MM.1S (cell line): ENCODE results near the gene NAA80.

Experiments
- DNase-seq: peaks from one replicate; pipeline ENCODE4 v3.0.0-alpha.2; 2015
- H2AFZ ChIP-seq: fragments of 300-600 bp; sonication (generic); 2 replicates; pipeline ENCODE4 v1.6.0; 2016; ENCODE audit warnings: antibody characterized with exemption, low read length
- H3F3A ChIP-seq: fragments of 300-600 bp; sonication (generic); 2 replicates; pipeline ENCODE4 v1.6.1; 2016; ENCODE audit warnings: mild to moderate bottlenecking, antibody characterized with exemption, low read length, moderate library complexity, mixed read lengths; ENCODE audit not compliant: insufficient read depth
- H3K27ac ChIP-seq: fragments of 300-600 bp; sonication (generic); 2 replicates; pipeline ENCODE4 v1.5.1; 2016; ENCODE audit warnings: mild to moderate bottlenecking, low read length
- H3K27me3 ChIP-seq: fragments of 300-600 bp; sonication (generic); replicated peaks from 2 replicates; pipeline ENCODE4 v1.6.0; 2016; ENCODE audit warnings: low read length; ENCODE audit not compliant: insufficient read depth
- H3K36me3 ChIP-seq: fragments of 300-600 bp; sonication (generic); replicated peaks from 2 replicates; pipeline ENCODE4 v1.6.1; 2016; ENCODE audit warnings: mild to moderate bottlenecking, low read length, mixed read lengths; ENCODE audit not compliant: insufficient read depth
- H3K4me1 ChIP-seq: fragments of 300-600 bp; sonication (generic); 2 replicates; pipeline ENCODE4 v1.6.1; 2016; ENCODE audit warnings: low read length, mixed read lengths
- H3K4me2 ChIP-seq: fragments of 300-600 bp; sonication (generic); 2 replicates; pipeline ENCODE4 v1.6.0; 2016; ENCODE audit warnings: low read depth, low read length
- H3K4me3 ChIP-seq: fragments of 300-600 bp; sonication (generic); 2 replicates; pipeline ENCODE4 v1.5.1; 2016; ENCODE audit warnings: low read length, mixed read lengths
- H3K79me2 ChIP-seq: fragments of 300-600 bp; sonication (generic); 2 replicates; pipeline ENCODE4 v1.6.1; 2016; ENCODE audit warnings: mixed run types, low read length, mixed read lengths
- H3K9ac ChIP-seq: fragments of 300-600 bp; sonication (generic); 2 replicates; pipeline ENCODE4 v1.6.1; 2016; ENCODE audit warnings: low read length, mixed read lengths
- H3K9me2 ChIP-seq: fragments of 300-600 bp; sonication (generic); replicated peaks from 2 replicates; pipeline ENCODE4 v1.6.1; 2016; ENCODE audit warnings: mild to moderate bottlenecking, low read length, mixed read lengths; ENCODE audit not compliant: insufficient read depth
- H3K9me3 ChIP-seq: fragments of 300-600 bp; sonication (generic); replicated peaks from 2 replicates; pipeline ENCODE4 v1.6.1; 2016; ENCODE audit warnings: mild to moderate bottlenecking, low read length, mixed read lengths; ENCODE audit not compliant: insufficient read depth
- H4K20me1 ChIP-seq: fragments of 300-600 bp; sonication (generic); 2 replicates; pipeline ENCODE4 v1.6.1; 2016; ENCODE audit warnings: mild to moderate bottlenecking, low read length, moderate library complexity, mixed read lengths; ENCODE audit not compliant: insufficient read depth
- CTCF ChIP-seq: fragments of 300-600 bp; sonication (generic); IDR thresholded peaks from 2 replicates; pipeline ENCODE4 v1.5.1; 2016; ENCODE audit warnings: antibody characterized with exemption, low read length, mixed read lengths
- EZH2 ChIP-seq: fragments of 300-600 bp; sonication (generic); optimal IDR thresholded peaks from 2 replicates; pipeline ENCODE3; 2017; ENCODE audit warnings: low read depth, mild to moderate bottlenecking, antibody characterized with exemption, low read length, mixed read lengths
- EZH2phosphoT487 ChIP-seq: fragments of 300-600 bp; sonication (generic); IDR thresholded peaks from 2 replicates; pipeline ENCODE4 v1.6.1; 2018; ENCODE audit warnings: antibody characterized with exemption, low read length

NAA80 gene

GRCh38 chr3:50319181-50319893, 20.1 kb upstream of the NAA80 start:
- no peak for DNase-seq
- H3K9ac ChIP-seq: no peak overlapping the region
- no peaks in the 10 kb centered on the region for H3K9me3 ChIP-seq
- 0 out of 2 replicates have a peak, but pooled peaks cover 8% of the 10 kb centered on the region for H3K4me1 ChIP-seq
- H3K27ac ChIP-seq: no peak overlapping the region
- peaks cover 12% of the 10 kb centered on the region; the same call in 1 of the 2 replicates for H3K79me2 ChIP-seq
- no peak overlapping the region for H3K4me3 ChIP-seq
- TF ChIP-seq EZH2phosphoT487 (no peak), EZH2 (no peak), CTCF (no peak)
- H3F3A ChIP-seq: no peaks in the 10 kb centered on the region
- no peak overlapping the region for H2AFZ ChIP-seq
- no peaks in the 10 kb centered on the region for H3K36me3 ChIP-seq
- no peaks in the 10 kb centered on the region for H3K9me2 ChIP-seq
- no peaks in the 10 kb centered on the region for H4K20me1 ChIP-seq
- H3K4me2 ChIP-seq: no peak overlapping the region
- no peaks in the 10 kb centered on the region for H3K27me3 ChIP-seq

GRCh38 chr3:50318615-50319014, 19.4 kb upstream of the NAA80 start:
- Histone ChIP-seq H3K9me2 (no peaks in the 10 kb centered on the region), H3F3A (no peaks in the 10 kb centered on the region), H3K4me1 (0 out of 2 replicates have a peak, but pooled peaks cover 8% of the 10 kb centered on the region), H3K9me3 (no peaks in the 10 kb centered on the region), H3K4me2 (no peak overlapping the region), H3K79me2 (peaks cover 12% of the 10 kb centered on the region; the same call in 1 of the 2 replicates), H3K4me3 (no peak overlapping the region), H4K20me1 (no peaks in the 10 kb centered on the region), H3K36me3 (no peaks in the 10 kb centered on the region), H3K27me3 (no peaks in the 10 kb centered on the region), H2AFZ (no peak overlapping the region), H3K9ac (no peak overlapping the region), H3K27ac (no peak overlapping the region)
- no peak for DNase-seq
- TF ChIP-seq EZH2phosphoT487: no peak
- TF ChIP-seq CTCF: no peak
- TF ChIP-seq EZH2: no peak

GRCh38 chr3:50318163-50318562, 19.0 kb upstream of the NAA80 start:
- Histone ChIP-seq H3K27ac (no peak overlapping the region), H3K4me2 (no peak overlapping the region), H3K9me3 (no peaks in the 10 kb centered on the region)

More at GRCh38 chr3:50318163-50318562, 19.0 kb upstream of the NAA80 start:
- DNase-seq: no peak
- peaks cover 12% of the 10 kb centered on the region; the same call in 1 of the 2 replicates for H3K79me2 ChIP-seq
- no peaks in the 10 kb centered on the region for H3K27me3 ChIP-seq
- H3K4me1 ChIP-seq: 0 out of 2 replicates have a peak, but pooled peaks cover 8% of the 10 kb centered on the region
- no peaks in the 10 kb centered on the region for H3K9me2 ChIP-seq
- H3K4me3 ChIP-seq: no peak overlapping the region
- H2AFZ ChIP-seq: no peak overlapping the region
- H3K36me3 ChIP-seq: no peaks in the 10 kb centered on the region
- no peak for TF ChIP-seq EZH2
- TF ChIP-seq EZH2phosphoT487: no peak
- no peak for TF ChIP-seq CTCF
- H3F3A ChIP-seq: no peaks in the 10 kb centered on the region
- no peaks in the 10 kb centered on the region for H4K20me1 ChIP-seq
- no peak overlapping the region for H3K9ac ChIP-seq
